Endothelial cell of umbilical vein (primary cell): ENCODE measurements around the gene SLIT1. TPM values are rescaled to one million over a fixed set of nuclear protein-coding genes. Genes with fewer than 3 reads are reported as not detected.
A peak's percentile ranks its signal among the peaks of the same experiment; 100 is the strongest.

ENCODE experiments used
- BruUV-seq: library from RNA; stranded (reverse); fragments of 400-500 nt; replicated peaks from 2 replicates; lab custom pipeline; 2021; lab: Mats Ljungman, UMichigan
- CTCF ChIA-PET: fragments of 300-600, 350-600 bp; sonication (Branson Sonifier 250); formaldehyde crosslinking; loops from one replicate; lab custom pipeline; 2021; ENCODE audit warnings: antibody characterized with exemption, inconsistent platforms; lab: Charles Lee
- POLR2A ChIA-PET: fragments of 300-600, 350-600 bp; sonication (Branson Sonifier 250); formaldehyde crosslinking; loops from one replicate; lab custom pipeline; 2021; ENCODE audit warnings: antibody characterized with exemption, inconsistent platforms; lab: Charles Lee
- DNase-seq: peaks from one replicate; pipeline ENCODE4 v3.0.0-alpha.2; 2011; ENCODE audit warnings: low read depth, low spot score
- FAIRE-seq: peaks from 2 replicates; lab custom pipeline; 2011; peaks lifted over from hg19 to GRCh38; lab: Jason Lieb, UNC
- H2AFZ ChIP-seq: 2 replicates; pipeline ENCODE4 v1.6.0; 2012; ENCODE audit warnings: low read depth, low read length, control low read depth, inconsistent platforms
- H3K27ac ChIP-seq: 2 replicates; pipeline ENCODE4 v1.5.1; 2011; ENCODE audit warnings: low read depth, mild to moderate bottlenecking, control low read depth, low read length, moderate library complexity; ENCODE audit not compliant: insufficient read depth
- H3K27me3 ChIP-seq, 2 experiments: 2 replicates each; pipeline versions ENCODE4 v1.6.0 to v1.6.1; 2011; ENCODE audit warnings: low read length in 2 of 2, mixed read lengths in 1 of 2; ENCODE audit not compliant: control insufficient read depth in 2 of 2, insufficient read depth in 2 of 2
- H3K36me3 ChIP-seq, 2 experiments: 2 replicates in 1 of 2; 3 replicates in 1 of 2; pipeline ENCODE4 v1.5.1; 2011; ENCODE audit warnings: low read length in 2 of 2, mild to moderate bottlenecking in 1 of 2, moderate library complexity in 1 of 2; ENCODE audit not compliant: control insufficient read depth in 2 of 2, insufficient read depth in 2 of 2; ENCODE audit errors: extremely low read depth in 1 of 2
- H3K4me1 ChIP-seq: 3 replicates; pipeline ENCODE4 v1.5.1; 2011; ENCODE audit warnings: mild to moderate bottlenecking, low read length; ENCODE audit not compliant: control insufficient read depth, insufficient read depth; ENCODE audit errors: extremely low read depth
- H3K4me2 ChIP-seq: 2 replicates; pipeline ENCODE4 v1.6.1; 2011; ENCODE audit warnings: low read length, control low read depth, mixed read lengths; ENCODE audit not compliant: insufficient read depth
- H3K4me3 ChIP-seq, 3 experiments: fragments of 200-600 bp in 1 of 3; sonication (generic), shearing (Covaris generic) in 1 of 3; replicated peaks in 1 of 3; 2 replicates each; pipeline ENCODE4 v1.5.1; 2011 to 2016; ENCODE audit warnings: control low read depth in 3 of 3, low read length in 3 of 3, mild to moderate bottlenecking in 2 of 3, inconsistent platforms in 1 of 3, low read depth in 1 of 3, moderate library complexity in 1 of 3; ENCODE audit not compliant: insufficient read depth in 1 of 3
- H3K79me2 ChIP-seq: 2 replicates; pipeline ENCODE4 v1.6.0; 2012; ENCODE audit warnings: low read length, inconsistent platforms; ENCODE audit not compliant: control insufficient read depth, insufficient read depth
- H3K9ac ChIP-seq: replicated peaks from 2 replicates; pipeline ENCODE3; 2011; ENCODE audit warnings: low read length, control low read depth; ENCODE audit not compliant: insufficient read depth; ENCODE audit errors: extremely low read depth
- H3K9me1 ChIP-seq: replicated peaks from 3 replicates; pipeline ENCODE4 v1.6.0; 2011; ENCODE audit warnings: mild to moderate bottlenecking, low read length; ENCODE audit not compliant: control insufficient read depth, insufficient read depth; ENCODE audit errors: extremely low read depth
- H3K9me3 ChIP-seq: replicated peaks from 2 replicates; pipeline ENCODE4 v1.5.1; 2012; ENCODE audit warnings: low read length, inconsistent platforms; ENCODE audit not compliant: control insufficient read depth, insufficient read depth
- H4K20me1 ChIP-seq: replicated peaks from 2 replicates; pipeline ENCODE3; 2011; ENCODE audit warnings: mild to moderate bottlenecking, low read length; ENCODE audit not compliant: control insufficient read depth, insufficient read depth; ENCODE audit errors: extremely low read depth
- EZH2 ChIP-seq: IDR thresholded peaks from 2 replicates; pipeline ENCODE4 v1.6.1; 2012; ENCODE audit warnings: borderline replicate concordance, low read depth, mild to moderate bottlenecking, moderate library complexity, low read length, inconsistent platforms; ENCODE audit not compliant: severe bottlenecking
- FOS ChIP-seq: IDR thresholded peaks from 2 replicates; pipeline ENCODE4 v1.6.1; 2011; ENCODE audit warnings: mild to moderate bottlenecking, low read length, moderate library complexity, borderline replicate concordance; ENCODE audit not compliant: insufficient read depth
- GATA2 ChIP-seq: IDR thresholded peaks from 2 replicates; pipeline ENCODE4 v1.7.0; 2011; ENCODE audit warnings: low read depth, mild to moderate bottlenecking, moderate library complexity, mixed read lengths, low read length; ENCODE audit not compliant: insufficient read length, insufficient read depth
- JUN ChIP-seq: IDR thresholded peaks from 2 replicates; pipeline ENCODE4 v1.6.1; 2011; ENCODE audit warnings: borderline replicate concordance, low read depth; ENCODE audit not compliant: insufficient read length, insufficient read depth
- MYC ChIP-seq: IDR thresholded peaks from one replicate; pipeline ENCODE4 v1.6.1; 2011; ENCODE audit warnings: mild to moderate bottlenecking, low read depth, low read length
- POLR2A ChIP-seq: IDR thresholded peaks from 2 replicates; pipeline ENCODE4 v1.6.1; 2012; ENCODE audit warnings: low read depth, mild to moderate bottlenecking, control low read depth, low read length
- POLR2AphosphoS5 ChIP-seq: IDR thresholded peaks from 2 replicates; pipeline ENCODE4 v1.6.1; 2012; ENCODE audit warnings: low read depth, mild to moderate bottlenecking, control low read depth, low read length, moderate library complexity; ENCODE audit not compliant: insufficient read depth
- dilution Hi-C: fragments of 300-500 bp; cut with MboI; formaldehyde crosslinking; loops from one replicate; pipeline ENCODE4 v1.15.0; 2019; ENCODE audit warnings: low sequenced_read_pairs; ENCODE audit not compliant: extremely low pct_ligation_motif_present
- intact Hi-C: fragments of 100-400 bp; cut with micrococcal nuclease; formaldehyde crosslinking; loops from one replicate; pipeline ENCODE4 v1.10.0; 2022
- polyA plus RNA-seq, 4 experiments: library from polyadenylated mRNA; depleted of rRNA in 3 of 4; stranded (reverse) in 3 of 4; unstranded in 1 of 4; fragments of >200 nt; gene quantifications; 2 replicates each; pipeline versions ENCODE4 v1.2.1 to v1.2.3, GENCODE V29; 2011 to 2012; ENCODE audit warnings: missing spikeins in 1 of 4
- total RNA-seq: library from RNA; stranded (reverse); gene quantifications from 2 replicates; pipeline ENCODE4 v1.2.3, GENCODE V29; 2021
- TF ChIP-seq, protein P1 (sequence below): IDR thresholded peaks from 2 replicates; pipeline ENCODE4 v1.6.1; 2011; ENCODE audit not compliant: insufficient read depth, insufficient read length
- TF ChIP-seq, protein P2 (sequence below), 2 donors: IDR thresholded peaks; 1 replicate in 1 of 2; 2 replicates in 1 of 2; pipeline ENCODE4 v1.5.1; 2011; ENCODE audit warnings: low read length in 2 of 2, mild to moderate bottlenecking in 2 of 2, moderate library complexity in 2 of 2, control low read depth in 1 of 2, inconsistent platforms in 1 of 2, low read depth in 1 of 2; ENCODE audit not compliant: insufficient read depth in 1 of 2; ENCODE audit errors: extremely low read depth in 1 of 2

SLIT1 gene
- total and polyA plus RNA-seq, 2 donors (not counting 3 experiments of a cell fraction or from before 2014, with no cell fraction given), result 0.04 to 0.20 TPM

DNA sequence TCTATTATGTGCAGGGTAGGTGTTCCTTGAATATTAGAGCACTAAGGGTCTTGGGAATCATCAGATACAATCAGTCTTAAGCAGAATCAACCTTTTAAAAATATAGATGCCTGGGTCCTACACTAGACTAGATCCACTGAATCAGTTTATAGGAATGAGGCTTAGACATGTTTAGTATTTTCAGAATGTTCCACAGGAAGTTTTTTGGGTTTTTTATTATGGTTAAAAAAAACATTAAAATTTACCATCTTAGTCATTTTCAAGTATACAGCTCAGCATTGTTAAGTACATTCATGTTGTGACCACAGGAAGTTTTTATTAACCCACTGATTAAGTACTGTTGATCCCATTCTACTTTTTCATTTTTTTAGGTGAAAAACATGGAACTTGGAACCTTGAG, 217.9 kb downstream of the SLIT1 start:
- no peak overlapping the region for H3K4me3 ChIP-seq
- BruUV-seq, result no TSS peak
- FAIRE-seq (no peak), DNase-seq (peak; percentile 9)
- no peaks in the 10 kb centered on the region for H3K27me3 ChIP-seq
- peaks cover 2% of the 10 kb centered on the region for H4K20me1 ChIP-seq
- ChIA-PET CTCF (no interaction called here), POLR2A (no interaction called here)
- intact Hi-C loops, result no loop called here
- H2AFZ ChIP-seq, result no peak overlapping the region
- no peaks in the 10 kb centered on the region for H3K36me3 ChIP-seq
- peaks cover 5% of the 10 kb centered on the region for H3K4me1 ChIP-seq
- no peak overlapping the region for H3K4me2 ChIP-seq
- dilution Hi-C loops, result no loop called here
- no peaks in the 10 kb centered on the region for H3K9me1 ChIP-seq
- H3K9ac ChIP-seq, result no peak overlapping the region
- no peak overlapping the region for H3K27ac ChIP-seq
- H3K9me3 ChIP-seq, result no peaks in the 10 kb centered on the region
- TF ChIP-seq POLR2AphosphoS5 (no peak), MYC (no peak), GATA2 (no peak), JUN (no peak), FOS (no peak), POLR2A (no peak), EZH2 (no peak)
- TF ChIP-seq, protein P1, sequence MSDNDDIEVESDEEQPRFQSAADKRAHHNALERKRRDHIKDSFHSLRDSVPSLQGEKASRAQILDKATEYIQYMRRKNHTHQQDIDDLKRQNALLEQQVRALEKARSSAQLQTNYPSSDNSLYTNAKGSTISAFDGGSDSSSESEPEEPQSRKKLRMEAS, result no peak
- TF ChIP-seq, protein P2, sequence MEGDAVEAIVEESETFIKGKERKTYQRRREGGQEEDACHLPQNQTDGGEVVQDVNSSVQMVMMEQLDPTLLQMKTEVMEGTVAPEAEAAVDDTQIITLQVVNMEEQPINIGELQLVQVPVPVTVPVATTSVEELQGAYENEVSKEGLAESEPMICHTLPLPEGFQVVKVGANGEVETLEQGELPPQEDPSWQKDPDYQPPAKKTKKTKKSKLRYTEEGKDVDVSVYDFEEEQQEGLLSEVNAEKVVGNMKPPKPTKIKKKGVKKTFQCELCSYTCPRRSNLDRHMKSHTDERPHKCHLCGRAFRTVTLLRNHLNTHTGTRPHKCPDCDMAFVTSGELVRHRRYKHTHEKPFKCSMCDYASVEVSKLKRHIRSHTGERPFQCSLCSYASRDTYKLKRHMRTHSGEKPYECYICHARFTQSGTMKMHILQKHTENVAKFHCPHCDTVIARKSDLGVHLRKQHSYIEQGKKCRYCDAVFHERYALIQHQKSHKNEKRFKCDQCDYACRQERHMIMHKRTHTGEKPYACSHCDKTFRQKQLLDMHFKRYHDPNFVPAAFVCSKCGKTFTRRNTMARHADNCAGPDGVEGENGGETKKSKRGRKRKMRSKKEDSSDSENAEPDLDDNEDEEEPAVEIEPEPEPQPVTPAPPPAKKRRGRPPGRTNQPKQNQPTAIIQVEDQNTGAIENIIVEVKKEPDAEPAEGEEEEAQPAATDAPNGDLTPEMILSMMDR (IDR thresholded peaks at IDR 0.05; ENCODE audit: extremely low read depth in 1 of 2, insufficient read depth in 1 of 2, low read depth in 1 of 2, low read length in 2 of 2), result no peak
- no peaks in the 10 kb centered on the region for H3K79me2 ChIP-seq
